IMR-90 (cell line): ENCODE measurements around the gene COMMD1. TPM values are rescaled to one million over a fixed set of nuclear protein-coding genes. Genes with fewer than 3 reads are reported as not detected.
"Not testable (repeated sequence)": the region's sequence is repeated elsewhere in the genome, so short reads cannot be mapped to it uniquely, and the experiment has no call there.

Experiments
- ATAC-seq: fragments of 200-7000 bp; cut with Tn5 transposase; 2 replicates; pipeline ENCODE4 v1.9.1; 2020; ENCODE audit warnings: low read depth, mild to moderate bottlenecking, moderate library complexity
- BruUV-seq: library from RNA; stranded (reverse); fragments of 400-500 nt; replicated peaks from 2 replicates; lab custom pipeline; 2021; lab: Mats Ljungman, UMichigan
- CTCF ChIA-PET: fragments of 300-600 bp; formaldehyde crosslinking; extraction: SDS; loops from one replicate; lab custom pipeline; 2021; ENCODE audit warnings: antibody characterized with exemption; lab: Yijun Ruan, JAX
- POLR2A ChIA-PET: fragments of 300-600 bp; sonication (Branson Sonifier 250); formaldehyde crosslinking; loops from one replicate; lab custom pipeline; 2022; ENCODE audit warnings: antibody characterized with exemption; ENCODE audit not compliant: unreplicated experiment; lab: Charles Lee
- DNase-seq: peaks from one replicate; pipeline ENCODE4 v3.0.0; 2013
- H2AFZ ChIP-seq: replicated peaks from 2 replicates; pipeline ENCODE3; 2013; ENCODE audit warnings: low read length, mild to moderate bottlenecking; ENCODE audit not compliant: poor library complexity
- H2AK5ac ChIP-seq: 2 replicates; pipeline ENCODE4 v1.6.1; 2013; ENCODE audit warnings: low read depth, low read length, inconsistent platforms
- H2AK9ac ChIP-seq: replicated peaks from 2 replicates; pipeline ENCODE3; 2013; ENCODE audit warnings: mild to moderate bottlenecking, low read depth, low read length, moderate library complexity; ENCODE audit not compliant: poor library complexity
- H2BK120ac ChIP-seq: 2 replicates; pipeline ENCODE4 v1.6.1; 2013; ENCODE audit warnings: low read depth, low read length, inconsistent platforms
- H2BK15ac ChIP-seq: 3 replicates; pipeline ENCODE4 v1.6.1; 2013; ENCODE audit warnings: low read depth, low read length, inconsistent platforms
- H2BK20ac ChIP-seq: 2 replicates; pipeline ENCODE4 v1.6.1; 2013; ENCODE audit warnings: low read depth, mild to moderate bottlenecking, inconsistent platforms, low read length, moderate library complexity
- H2BK5ac ChIP-seq: 2 replicates; pipeline ENCODE4 v1.6.1; 2013; ENCODE audit warnings: mild to moderate bottlenecking, low read depth, low read length, inconsistent platforms; ENCODE audit not compliant: poor library complexity, severe bottlenecking
- H3K14ac ChIP-seq: replicated peaks from 2 replicates; pipeline ENCODE4 v1.6.1; 2013; ENCODE audit warnings: low read depth, low read length, inconsistent platforms
- H3K18ac ChIP-seq: 2 replicates; pipeline ENCODE4 v1.6.1; 2013; ENCODE audit warnings: low read depth, low read length, control low read depth
- H3K23ac ChIP-seq: 2 replicates; pipeline ENCODE4 v1.6.1; 2013; ENCODE audit warnings: low read depth, low read length, inconsistent platforms
- H3K27ac ChIP-seq: 2 replicates; pipeline ENCODE4 v1.5.1; 2013; ENCODE audit warnings: mild to moderate bottlenecking, control low read depth, low read length; ENCODE audit not compliant: insufficient read depth
- H3K27me3 ChIP-seq: 2 replicates; pipeline ENCODE4 v1.6.1; 2013; ENCODE audit warnings: low read length; ENCODE audit not compliant: control insufficient read depth, insufficient read depth
- H3K36me3 ChIP-seq: 2 replicates; pipeline ENCODE4 v1.6.1; 2013; ENCODE audit warnings: low read length, mixed read lengths; ENCODE audit not compliant: control insufficient read depth, insufficient read depth
- H3K4ac ChIP-seq: 2 replicates; pipeline ENCODE4 v1.6.1; 2013; ENCODE audit warnings: low read depth, low read length, inconsistent platforms
- H3K4me1 ChIP-seq: 2 replicates; pipeline ENCODE4 v1.6.1; 2013; ENCODE audit warnings: low read length, mixed read lengths; ENCODE audit not compliant: control insufficient read depth, insufficient read depth
- H3K4me2 ChIP-seq: 2 replicates; pipeline ENCODE4 v1.6.1; 2013; ENCODE audit warnings: low read depth, mild to moderate bottlenecking, control low read depth, low read length, moderate library complexity
- H3K4me3 ChIP-seq: 2 replicates; pipeline ENCODE4 v1.5.1; 2013; ENCODE audit warnings: low read depth, mild to moderate bottlenecking, control low read depth, low read length, moderate library complexity; ENCODE audit not compliant: insufficient read depth
- H3K56ac ChIP-seq: 2 replicates; pipeline ENCODE4 v1.6.1; 2013; ENCODE audit warnings: low read length, inconsistent platforms; ENCODE audit not compliant: insufficient read depth; ENCODE audit errors: extremely low read depth
- H3K79me1 ChIP-seq, 2 experiments: 2 replicates each; pipeline ENCODE4 v1.6.1; 2013; ENCODE audit warnings: low read length in 2 of 2, inconsistent platforms in 1 of 2, low read depth in 1 of 2
- H3K9ac ChIP-seq: 2 replicates; pipeline ENCODE4 v1.6.1; 2013; ENCODE audit warnings: low read depth, low read length, control low read depth
- H3K9me1 ChIP-seq: 2 replicates; pipeline ENCODE4 v1.6.1; 2013; ENCODE audit warnings: low read length, inconsistent platforms; ENCODE audit not compliant: insufficient read depth
- H3K9me3 ChIP-seq: 2 replicates; pipeline ENCODE4 v1.6.1; 2013; ENCODE audit warnings: low read length; ENCODE audit not compliant: control insufficient read depth, insufficient read depth
- H4K20me1 ChIP-seq: 2 replicates; pipeline ENCODE4 v1.6.1; 2013; ENCODE audit warnings: low read length, inconsistent platforms; ENCODE audit not compliant: insufficient read depth
- H4K5ac ChIP-seq: 2 replicates; pipeline ENCODE4 v1.6.1; 2013; ENCODE audit warnings: mild to moderate bottlenecking, low read depth, low read length, control low read depth
- H4K8ac ChIP-seq, 2 experiments: 2 replicates each; pipeline ENCODE4 v1.6.1; 2013; ENCODE audit warnings: low read depth in 2 of 2, low read length in 2 of 2, control low read depth in 1 of 2, inconsistent platforms in 1 of 2
- H4K91ac ChIP-seq: 2 replicates; pipeline ENCODE4 v1.6.1; 2013; ENCODE audit warnings: low read depth, low read length, inconsistent platforms; ENCODE audit not compliant: insufficient read depth
- WGBS, 2 experiments: methylation state at CpG; one replicate each; pipeline versions ENCODE4 v1.1.5 to v1.1.7; 2013; ENCODE audit warnings: missing lambda C conversion rate in 2 of 2; ENCODE audit not compliant: insufficient read length in 1 of 2; ENCODE audit errors: extremely low coverage in 2 of 2; 5-methylcytosine and 5-hydroxymethylcytosine counted together
- dilution Hi-C: fragments of 300-500 bp; cut with HindIII; formaldehyde crosslinking; loops from one replicate; pipeline ENCODE4 v1.14.3; 2018; ENCODE audit warnings: low sequenced_read_pairs; ENCODE audit not compliant: unreplicated experiment
- in situ Hi-C: fragments of 300-500 bp; cut with MboI; formaldehyde crosslinking; loops from 3 replicates; pipeline ENCODE4 v1.14.3; 2019; ENCODE audit warnings: low sequenced_read_pairs, inconsistent platforms, mixed read lengths
- intact Hi-C: fragments of 100-400 bp; cut with micrococcal nuclease; formaldehyde crosslinking; loops from 2 replicates; pipeline ENCODE4 v1.10.0; 2022
- polyA plus RNA-seq, 3 experiments: library from polyadenylated mRNA; depleted of rRNA; stranded (reverse); fragments of >200 nt; gene quantifications; 2 replicates each; pipeline ENCODE4 v1.2.3, GENCODE V29; 2012; ENCODE audit warnings: low replicate concordance in 1 of 3
- total RNA-seq: library from RNA; depleted of rRNA; stranded (reverse); fragments of >200 nt; gene quantifications from 2 replicates; pipeline ENCODE4 v1.2.3, GENCODE V29; 2012

COMMD1 gene
- total and polyA plus RNA-seq, 2 of the 4 experiments (the other 2 are of a cell fraction) = 42.8 to 60.4 TPM

- peaks cover 11 to 18% of the 10 kb centered on the region in 2 experiments for H3K79me1 ChIP-seq
- H2BK120ac ChIP-seq, CTCF ChIA-PET, ATAC-seq, BruUV-seq, H4K5ac ChIP-seq, H3K4me1 ChIP-seq, H3K4me3 ChIP-seq, H2AK9ac ChIP-seq, H3K4ac ChIP-seq, H2BK15ac ChIP-seq, H3K23ac ChIP-seq, H4K8ac ChIP-seq, DNase-seq, H4K91ac ChIP-seq, H3K56ac ChIP-seq, H3K18ac ChIP-seq, H3K4me2 ChIP-seq, H3K9ac ChIP-seq, H3K14ac ChIP-seq, H4K20me1 ChIP-seq, H2AK5ac ChIP-seq, H2AFZ ChIP-seq, H3K27ac ChIP-seq, dilution Hi-C loops, H3K9me1 ChIP-seq, H3K9me3 ChIP-seq, H3K36me3 ChIP-seq, H2BK5ac ChIP-seq, POLR2A ChIA-PET, H2BK20ac ChIP-seq, H3K27me3 ChIP-seq: not testable (repeated sequence)
- intact Hi-C loops (loop anchor here (5.0 kb wide), 2 partner anchors 283 to 863 kb away; partner anchors contain the start of gene B3GNT2), in situ Hi-C loops (loop anchor here (5.0 kb wide), 1 partner anchor 498 kb away; no protein-coding TSS in a partner anchor)
- 100% methylated on average over 3 of the region's 4 CpGs; no CpG with 5 or more reads in 1 of the 2 experiments for WGBS, 2 experiments
Observed at GRCh38 chr2:61914794-61915193, 9.3 kb downstream of the COMMD1 start.
